ENCODE results near the gene NLGN1.

GRCh38 chr3:173660645-173661299, 263.2 kb downstream of the NLGN1 start:
- TF ChIP-seq CTCF (IDR thresholded peaks at IDR 0.05) (no peak), POLR2AphosphoS5 (IDR thresholded peaks at IDR 0.05) (no peak)

All from suprapubic skin (tissue), 3 donors.